IMR-90 (cell line): ENCODE data around the gene CD2. TPM values are rescaled to one million over a fixed set of nuclear protein-coding genes. Genes with fewer than 3 reads are reported as not detected.

Experiments
- ATAC-seq: fragments of 200-7000 bp; cut with Tn5 transposase; 2 replicates; pipeline ENCODE4 v1.9.1; 2020; ENCODE audit warnings: low read depth, mild to moderate bottlenecking, moderate library complexity
- BruUV-seq: library from RNA; stranded (reverse); fragments of 400-500 nt; replicated peaks from 2 replicates; lab custom pipeline; 2021; lab: Mats Ljungman, UMichigan
- CTCF ChIA-PET: fragments of 300-600 bp; formaldehyde crosslinking; extraction: SDS; loops from one replicate; lab custom pipeline; 2021; ENCODE audit warnings: antibody characterized with exemption; lab: Yijun Ruan, JAX
- POLR2A ChIA-PET: fragments of 300-600 bp; sonication (Branson Sonifier 250); formaldehyde crosslinking; loops from one replicate; lab custom pipeline; 2022; ENCODE audit warnings: antibody characterized with exemption; ENCODE audit not compliant: unreplicated experiment; lab: Charles Lee
- DNase-seq: peaks from one replicate; pipeline ENCODE4 v3.0.0; 2013
- H2AFZ ChIP-seq: replicated peaks from 2 replicates; pipeline ENCODE3; 2013; ENCODE audit warnings: low read length, mild to moderate bottlenecking; ENCODE audit not compliant: poor library complexity
- H2AK5ac ChIP-seq: 2 replicates; pipeline ENCODE4 v1.6.1; 2013; ENCODE audit warnings: low read depth, low read length, inconsistent platforms
- H2AK9ac ChIP-seq: replicated peaks from 2 replicates; pipeline ENCODE3; 2013; ENCODE audit warnings: mild to moderate bottlenecking, low read depth, low read length, moderate library complexity; ENCODE audit not compliant: poor library complexity
- H2BK120ac ChIP-seq: 2 replicates; pipeline ENCODE4 v1.6.1; 2013; ENCODE audit warnings: low read depth, low read length, inconsistent platforms
- H2BK15ac ChIP-seq: 3 replicates; pipeline ENCODE4 v1.6.1; 2013; ENCODE audit warnings: low read depth, low read length, inconsistent platforms
- H2BK20ac ChIP-seq: 2 replicates; pipeline ENCODE4 v1.6.1; 2013; ENCODE audit warnings: low read depth, mild to moderate bottlenecking, inconsistent platforms, low read length, moderate library complexity
- H2BK5ac ChIP-seq: 2 replicates; pipeline ENCODE4 v1.6.1; 2013; ENCODE audit warnings: mild to moderate bottlenecking, low read depth, low read length, inconsistent platforms; ENCODE audit not compliant: poor library complexity, severe bottlenecking
- H3K14ac ChIP-seq: replicated peaks from 2 replicates; pipeline ENCODE4 v1.6.1; 2013; ENCODE audit warnings: low read depth, low read length, inconsistent platforms
- H3K18ac ChIP-seq: 2 replicates; pipeline ENCODE4 v1.6.1; 2013; ENCODE audit warnings: low read depth, low read length, control low read depth
- H3K23ac ChIP-seq: 2 replicates; pipeline ENCODE4 v1.6.1; 2013; ENCODE audit warnings: low read depth, low read length, inconsistent platforms
- H3K27ac ChIP-seq: 2 replicates; pipeline ENCODE4 v1.5.1; 2013; ENCODE audit warnings: mild to moderate bottlenecking, control low read depth, low read length; ENCODE audit not compliant: insufficient read depth
- H3K27me3 ChIP-seq: 2 replicates; pipeline ENCODE4 v1.6.1; 2013; ENCODE audit warnings: low read length; ENCODE audit not compliant: control insufficient read depth, insufficient read depth
- H3K36me3 ChIP-seq: 2 replicates; pipeline ENCODE4 v1.6.1; 2013; ENCODE audit warnings: low read length, mixed read lengths; ENCODE audit not compliant: control insufficient read depth, insufficient read depth
- H3K4ac ChIP-seq: 2 replicates; pipeline ENCODE4 v1.6.1; 2013; ENCODE audit warnings: low read depth, low read length, inconsistent platforms
- H3K4me1 ChIP-seq: 2 replicates; pipeline ENCODE4 v1.6.1; 2013; ENCODE audit warnings: low read length, mixed read lengths; ENCODE audit not compliant: control insufficient read depth, insufficient read depth
- H3K4me2 ChIP-seq: 2 replicates; pipeline ENCODE4 v1.6.1; 2013; ENCODE audit warnings: low read depth, mild to moderate bottlenecking, control low read depth, low read length, moderate library complexity
- H3K4me3 ChIP-seq: 2 replicates; pipeline ENCODE4 v1.5.1; 2013; ENCODE audit warnings: low read depth, mild to moderate bottlenecking, control low read depth, low read length, moderate library complexity; ENCODE audit not compliant: insufficient read depth
- H3K56ac ChIP-seq: 2 replicates; pipeline ENCODE4 v1.6.1; 2013; ENCODE audit warnings: low read length, inconsistent platforms; ENCODE audit not compliant: insufficient read depth; ENCODE audit errors: extremely low read depth
- H3K79me1 ChIP-seq, 2 experiments: 2 replicates each; pipeline ENCODE4 v1.6.1; 2013; ENCODE audit warnings: low read length in 2 of 2, inconsistent platforms in 1 of 2, low read depth in 1 of 2
- H3K9ac ChIP-seq: 2 replicates; pipeline ENCODE4 v1.6.1; 2013; ENCODE audit warnings: low read depth, low read length, control low read depth
- H3K9me1 ChIP-seq: 2 replicates; pipeline ENCODE4 v1.6.1; 2013; ENCODE audit warnings: low read length, inconsistent platforms; ENCODE audit not compliant: insufficient read depth
- H3K9me3 ChIP-seq: 2 replicates; pipeline ENCODE4 v1.6.1; 2013; ENCODE audit warnings: low read length; ENCODE audit not compliant: control insufficient read depth, insufficient read depth
- H4K20me1 ChIP-seq: 2 replicates; pipeline ENCODE4 v1.6.1; 2013; ENCODE audit warnings: low read length, inconsistent platforms; ENCODE audit not compliant: insufficient read depth
- H4K5ac ChIP-seq: 2 replicates; pipeline ENCODE4 v1.6.1; 2013; ENCODE audit warnings: mild to moderate bottlenecking, low read depth, low read length, control low read depth
- H4K8ac ChIP-seq, 2 experiments: 2 replicates each; pipeline ENCODE4 v1.6.1; 2013; ENCODE audit warnings: low read depth in 2 of 2, low read length in 2 of 2, control low read depth in 1 of 2, inconsistent platforms in 1 of 2
- H4K91ac ChIP-seq: 2 replicates; pipeline ENCODE4 v1.6.1; 2013; ENCODE audit warnings: low read depth, low read length, inconsistent platforms; ENCODE audit not compliant: insufficient read depth
- BHLHE40 ChIP-seq: fragments of 150-350 bp; IDR thresholded peaks from 2 replicates; pipeline ENCODE4 v1.6.1; 2016; ENCODE audit warnings: mild to moderate bottlenecking, low read depth, low read length
- CEBPB ChIP-seq: IDR thresholded peaks from 2 replicates; pipeline ENCODE4 v1.6.1; 2012; ENCODE audit warnings: low read depth, low read length, improper control_type of control experiment
- CHD1 ChIP-seq: IDR thresholded peaks from 2 replicates; pipeline ENCODE4 v1.6.1; 2012; ENCODE audit warnings: low read depth, low read length, improper control_type of control experiment
- FOS ChIP-seq: fragments of 150-350 bp; IDR thresholded peaks from 2 replicates; pipeline ENCODE4 v1.6.1; 2016; ENCODE audit warnings: low read depth, low read length
- MAFK ChIP-seq: IDR thresholded peaks from 2 replicates; pipeline ENCODE4 v1.6.1; 2012; ENCODE audit warnings: low read depth, low read length, improper control_type of control experiment
- MAZ ChIP-seq: IDR thresholded peaks from 2 replicates; pipeline ENCODE4 v1.6.1; 2012; ENCODE audit warnings: low read depth, mild to moderate bottlenecking, low read length, improper control_type of control experiment, moderate library complexity, borderline replicate concordance
- MXI1 ChIP-seq: IDR thresholded peaks from 2 replicates; pipeline ENCODE4 v1.6.1; 2012; ENCODE audit warnings: low read depth, mild to moderate bottlenecking, low read length, moderate library complexity, borderline replicate concordance
- NFE2L2 ChIP-seq: fragments of 150-350 bp; IDR thresholded peaks from 2 replicates; pipeline ENCODE4 v1.6.1; 2016; ENCODE audit warnings: low read depth, mild to moderate bottlenecking, low read length
- POLR2A ChIP-seq: IDR thresholded peaks from 2 replicates; pipeline ENCODE4 v1.6.1; 2012; ENCODE audit warnings: mild to moderate bottlenecking, low read depth, low read length
- RAD21 ChIP-seq: IDR thresholded peaks from 2 replicates; pipeline ENCODE4 v1.6.1; 2012; ENCODE audit warnings: low read length, improper control_type of control experiment
- RCOR1 ChIP-seq: IDR thresholded peaks from 2 replicates; pipeline ENCODE4 v1.6.1; 2012; ENCODE audit warnings: mild to moderate bottlenecking, low read length, improper control_type of control experiment; ENCODE audit not compliant: insufficient replicate concordance
- RFX5 ChIP-seq: IDR thresholded peaks from 2 replicates; pipeline ENCODE4 v1.8.0; 2012; ENCODE audit warnings: low read depth, mild to moderate bottlenecking, low read length, moderate library complexity
- SMC3 ChIP-seq: fragments of 150-350 bp; IDR thresholded peaks from 2 replicates; pipeline ENCODE4 v1.6.1; 2016; ENCODE audit warnings: low read depth, mild to moderate bottlenecking, antibody characterized with exemption, low read length, moderate library complexity
- WGBS, 2 experiments: methylation state at CpG; one replicate each; pipeline versions ENCODE4 v1.1.5 to v1.1.7; 2013; ENCODE audit warnings: missing lambda C conversion rate in 2 of 2; ENCODE audit not compliant: insufficient read length in 1 of 2; ENCODE audit errors: extremely low coverage in 2 of 2; 5-methylcytosine and 5-hydroxymethylcytosine counted together
- dilution Hi-C: fragments of 300-500 bp; cut with HindIII; formaldehyde crosslinking; loops from one replicate; pipeline ENCODE4 v1.14.3; 2018; ENCODE audit warnings: low sequenced_read_pairs; ENCODE audit not compliant: unreplicated experiment
- in situ Hi-C: fragments of 300-500 bp; cut with MboI; formaldehyde crosslinking; loops from 3 replicates; pipeline ENCODE4 v1.14.3; 2019; ENCODE audit warnings: low sequenced_read_pairs, inconsistent platforms, mixed read lengths
- intact Hi-C: fragments of 100-400 bp; cut with micrococcal nuclease; formaldehyde crosslinking; loops from 2 replicates; pipeline ENCODE4 v1.10.0; 2022
- polyA plus RNA-seq, 3 experiments: library from polyadenylated mRNA; depleted of rRNA; stranded (reverse); fragments of >200 nt; gene quantifications; 2 replicates each; pipeline ENCODE4 v1.2.3, GENCODE V29; 2012; ENCODE audit warnings: low replicate concordance in 1 of 3
- total RNA-seq: library from RNA; depleted of rRNA; stranded (reverse); fragments of >200 nt; gene quantifications from 2 replicates; pipeline ENCODE4 v1.2.3, GENCODE V29; 2012
- TF ChIP-seq, protein P1 (sequence below): fragments of 150-350 bp; IDR thresholded peaks from 2 replicates; pipeline ENCODE4 v1.6.1; 2017; ENCODE audit warnings: mild to moderate bottlenecking, antibody characterized with exemption, low read length, low read depth
- TF ChIP-seq, protein P2 (sequence below): fragments of 150-350 bp; IDR thresholded peaks from 2 replicates; pipeline ENCODE4 v1.6.1; 2016; ENCODE audit warnings: low read depth, mild to moderate bottlenecking, low read length, moderate library complexity, borderline replicate concordance
- TF ChIP-seq, protein P3 (sequence below): conservative IDR thresholded peaks from 2 replicates; pipeline ENCODE4 v1.5.1; 2012; ENCODE audit warnings: mild to moderate bottlenecking, low read depth, low read length, improper control_type of control experiment

The CD2 gene
- total and polyA plus RNA-seq, 2 of the 4 experiments (the other 2 are of a cell fraction) = not detected

DNA sequence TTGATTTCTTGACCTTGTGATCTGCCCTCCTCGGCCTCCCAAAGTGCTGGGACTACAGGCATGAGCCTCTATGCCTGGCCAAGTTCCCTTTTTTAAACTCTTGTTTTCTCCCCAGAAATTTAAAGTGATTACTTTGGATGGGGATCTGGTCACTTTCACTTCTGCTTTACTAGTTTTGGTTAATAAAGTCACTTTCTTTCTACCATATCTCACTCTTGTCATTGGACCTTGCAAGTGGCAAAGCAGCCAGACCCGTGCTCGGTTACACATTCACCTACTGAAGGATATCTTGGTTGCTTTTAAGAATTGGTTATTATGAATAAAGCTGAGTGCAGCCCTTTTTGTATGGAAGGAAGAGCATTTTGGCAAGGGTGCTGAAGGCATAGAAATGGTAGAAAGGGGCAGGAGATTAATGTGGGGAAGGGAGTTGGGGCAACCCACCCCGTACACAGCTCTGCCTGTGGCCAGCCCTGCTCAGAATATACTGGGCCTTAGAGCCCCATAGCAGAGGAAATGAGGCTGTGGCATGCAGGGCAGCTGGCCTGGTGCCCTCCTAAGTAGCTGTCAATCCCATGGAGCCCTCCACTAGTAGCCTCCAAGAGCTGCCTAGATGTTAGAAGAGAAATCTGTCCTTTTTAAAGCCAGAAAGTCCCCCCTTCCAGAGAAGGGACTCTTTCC is 40.7 kb downstream of the CD2 start:
- Histone ChIP-seq H3K9me1 (no peaks in the 10 kb centered on the region), H4K5ac (no peak overlapping the region), H3K79me1 (no peaks in the 10 kb centered on the region), H2AK5ac (no peak overlapping the region), H3K23ac (no peak overlapping the region), H2BK120ac (no peak overlapping the region), H3K27me3 (no peaks in the 10 kb centered on the region), H3K9me3 (no peaks in the 10 kb centered on the region), H4K8ac (no peak overlapping the region), H3K36me3 (no peaks in the 10 kb centered on the region), H2BK5ac (no peak overlapping the region), H3K4ac (no peak overlapping the region), H2AFZ (no peak overlapping the region), H4K20me1 (no peaks in the 10 kb centered on the region), H4K91ac (no peak overlapping the region), H2BK20ac (no peak overlapping the region), H3K4me3 (no peak overlapping the region), H3K18ac (no peak overlapping the region), H3K4me1 (no peaks in the 10 kb centered on the region), H3K56ac (no peak overlapping the region), H3K9ac (no peak overlapping the region), H2AK9ac (no peak overlapping the region), H2BK15ac (no peak overlapping the region), H3K27ac (no peak overlapping the region), H3K14ac (no peak overlapping the region), H3K4me2 (no peak overlapping the region)
- CTCF ChIA-PET = interaction anchor here (0.7 kb wide), 1 partner anchor 141 kb away, joined by 5 read pairs; no protein-coding TSS in a partner anchor
- ATAC-seq = no peak
- POLR2A ChIA-PET = no interaction called here
- in situ Hi-C loops = no loop called here
- no CpG with 5 or more reads among the region's 4 CpGs for WGBS, 2 experiments
- dilution Hi-C loops = no loop called here
- no TSS peak for BruUV-seq
- TF ChIP-seq, protein P1, sequence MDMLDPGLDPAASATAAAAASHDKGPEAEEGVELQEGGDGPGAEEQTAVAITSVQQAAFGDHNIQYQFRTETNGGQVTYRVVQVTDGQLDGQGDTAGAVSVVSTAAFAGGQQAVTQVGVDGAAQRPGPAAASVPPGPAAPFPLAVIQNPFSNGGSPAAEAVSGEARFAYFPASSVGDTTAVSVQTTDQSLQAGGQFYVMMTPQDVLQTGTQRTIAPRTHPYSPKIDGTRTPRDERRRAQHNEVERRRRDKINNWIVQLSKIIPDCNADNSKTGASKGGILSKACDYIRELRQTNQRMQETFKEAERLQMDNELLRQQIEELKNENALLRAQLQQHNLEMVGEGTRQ = no peak
- TF ChIP-seq RAD21 (no peak), SMC3 (no peak), RCOR1 (no peak), MAFK (no peak), POLR2A (no peak), CEBPB (no peak), MAZ (no peak), CHD1 (no peak), NFE2L2 (no peak), RFX5 (no peak), BHLHE40 (no peak), FOS (no peak), MXI1 (no peak)
- TF ChIP-seq, protein P2, sequence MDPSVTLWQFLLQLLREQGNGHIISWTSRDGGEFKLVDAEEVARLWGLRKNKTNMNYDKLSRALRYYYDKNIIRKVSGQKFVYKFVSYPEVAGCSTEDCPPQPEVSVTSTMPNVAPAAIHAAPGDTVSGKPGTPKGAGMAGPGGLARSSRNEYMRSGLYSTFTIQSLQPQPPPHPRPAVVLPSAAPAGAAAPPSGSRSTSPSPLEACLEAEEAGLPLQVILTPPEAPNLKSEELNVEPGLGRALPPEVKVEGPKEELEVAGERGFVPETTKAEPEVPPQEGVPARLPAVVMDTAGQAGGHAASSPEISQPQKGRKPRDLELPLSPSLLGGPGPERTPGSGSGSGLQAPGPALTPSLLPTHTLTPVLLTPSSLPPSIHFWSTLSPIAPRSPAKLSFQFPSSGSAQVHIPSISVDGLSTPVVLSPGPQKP = no peak
- TF ChIP-seq, protein P3, sequence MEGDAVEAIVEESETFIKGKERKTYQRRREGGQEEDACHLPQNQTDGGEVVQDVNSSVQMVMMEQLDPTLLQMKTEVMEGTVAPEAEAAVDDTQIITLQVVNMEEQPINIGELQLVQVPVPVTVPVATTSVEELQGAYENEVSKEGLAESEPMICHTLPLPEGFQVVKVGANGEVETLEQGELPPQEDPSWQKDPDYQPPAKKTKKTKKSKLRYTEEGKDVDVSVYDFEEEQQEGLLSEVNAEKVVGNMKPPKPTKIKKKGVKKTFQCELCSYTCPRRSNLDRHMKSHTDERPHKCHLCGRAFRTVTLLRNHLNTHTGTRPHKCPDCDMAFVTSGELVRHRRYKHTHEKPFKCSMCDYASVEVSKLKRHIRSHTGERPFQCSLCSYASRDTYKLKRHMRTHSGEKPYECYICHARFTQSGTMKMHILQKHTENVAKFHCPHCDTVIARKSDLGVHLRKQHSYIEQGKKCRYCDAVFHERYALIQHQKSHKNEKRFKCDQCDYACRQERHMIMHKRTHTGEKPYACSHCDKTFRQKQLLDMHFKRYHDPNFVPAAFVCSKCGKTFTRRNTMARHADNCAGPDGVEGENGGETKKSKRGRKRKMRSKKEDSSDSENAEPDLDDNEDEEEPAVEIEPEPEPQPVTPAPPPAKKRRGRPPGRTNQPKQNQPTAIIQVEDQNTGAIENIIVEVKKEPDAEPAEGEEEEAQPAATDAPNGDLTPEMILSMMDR = no peak
- intact Hi-C loops = no loop called here
- no peak for DNase-seq
